Endothelial cell of umbilical vein (primary cell): Measurements from ENCODE around the gene BRD3. TPM values are rescaled to one million over a fixed set of nuclear protein-coding genes. Genes with fewer than 3 reads are reported as not detected.

Experiments used
- BruUV-seq: library from RNA; stranded (reverse); fragments of 400-500 nt; replicated peaks from 2 replicates; lab custom pipeline; 2021; lab: Mats Ljungman, UMichigan
- CTCF ChIA-PET: fragments of 300-600, 350-600 bp; sonication (Branson Sonifier 250); formaldehyde crosslinking; loops from one replicate; lab custom pipeline; 2021; ENCODE audit warnings: antibody characterized with exemption, inconsistent platforms; lab: Charles Lee
- POLR2A ChIA-PET: fragments of 300-600, 350-600 bp; sonication (Branson Sonifier 250); formaldehyde crosslinking; loops from one replicate; lab custom pipeline; 2021; ENCODE audit warnings: antibody characterized with exemption, inconsistent platforms; lab: Charles Lee
- DNase-seq: peaks from one replicate; pipeline ENCODE4 v3.0.0-alpha.2; 2011; ENCODE audit warnings: low read depth, low spot score
- FAIRE-seq: peaks from 2 replicates; lab custom pipeline; 2011; peaks lifted over from hg19 to GRCh38; lab: Jason Lieb, UNC
- H2AFZ ChIP-seq: 2 replicates; pipeline ENCODE4 v1.6.0; 2012; ENCODE audit warnings: low read depth, low read length, control low read depth, inconsistent platforms
- H3K27ac ChIP-seq: 2 replicates; pipeline ENCODE4 v1.5.1; 2011; ENCODE audit warnings: low read depth, mild to moderate bottlenecking, control low read depth, low read length, moderate library complexity; ENCODE audit not compliant: insufficient read depth
- H3K27me3 ChIP-seq, 2 experiments: 2 replicates each; pipeline versions ENCODE4 v1.6.0 to v1.6.1; 2011; ENCODE audit warnings: low read length in 2 of 2, mixed read lengths in 1 of 2; ENCODE audit not compliant: control insufficient read depth in 2 of 2, insufficient read depth in 2 of 2
- H3K36me3 ChIP-seq, 2 experiments: 2 replicates in 1 of 2; 3 replicates in 1 of 2; pipeline ENCODE4 v1.5.1; 2011; ENCODE audit warnings: low read length in 2 of 2, mild to moderate bottlenecking in 1 of 2, moderate library complexity in 1 of 2; ENCODE audit not compliant: control insufficient read depth in 2 of 2, insufficient read depth in 2 of 2; ENCODE audit errors: extremely low read depth in 1 of 2
- H3K4me1 ChIP-seq: 3 replicates; pipeline ENCODE4 v1.5.1; 2011; ENCODE audit warnings: mild to moderate bottlenecking, low read length; ENCODE audit not compliant: control insufficient read depth, insufficient read depth; ENCODE audit errors: extremely low read depth
- H3K4me2 ChIP-seq: 2 replicates; pipeline ENCODE4 v1.6.1; 2011; ENCODE audit warnings: low read length, control low read depth, mixed read lengths; ENCODE audit not compliant: insufficient read depth
- H3K4me3 ChIP-seq, 3 experiments: fragments of 200-600 bp in 1 of 3; sonication (generic), shearing (Covaris generic) in 1 of 3; replicated peaks in 1 of 3; 2 replicates each; pipeline ENCODE4 v1.5.1; 2011 to 2016; ENCODE audit warnings: control low read depth in 3 of 3, low read length in 3 of 3, mild to moderate bottlenecking in 2 of 3, inconsistent platforms in 1 of 3, low read depth in 1 of 3, moderate library complexity in 1 of 3; ENCODE audit not compliant: insufficient read depth in 1 of 3
- H3K79me2 ChIP-seq: 2 replicates; pipeline ENCODE4 v1.6.0; 2012; ENCODE audit warnings: low read length, inconsistent platforms; ENCODE audit not compliant: control insufficient read depth, insufficient read depth
- H3K9ac ChIP-seq: replicated peaks from 2 replicates; pipeline ENCODE3; 2011; ENCODE audit warnings: low read length, control low read depth; ENCODE audit not compliant: insufficient read depth; ENCODE audit errors: extremely low read depth
- H3K9me1 ChIP-seq: replicated peaks from 3 replicates; pipeline ENCODE4 v1.6.0; 2011; ENCODE audit warnings: mild to moderate bottlenecking, low read length; ENCODE audit not compliant: control insufficient read depth, insufficient read depth; ENCODE audit errors: extremely low read depth
- H3K9me3 ChIP-seq: replicated peaks from 2 replicates; pipeline ENCODE4 v1.5.1; 2012; ENCODE audit warnings: low read length, inconsistent platforms; ENCODE audit not compliant: control insufficient read depth, insufficient read depth
- H4K20me1 ChIP-seq: replicated peaks from 2 replicates; pipeline ENCODE3; 2011; ENCODE audit warnings: mild to moderate bottlenecking, low read length; ENCODE audit not compliant: control insufficient read depth, insufficient read depth; ENCODE audit errors: extremely low read depth
- EZH2 ChIP-seq: IDR thresholded peaks from 2 replicates; pipeline ENCODE4 v1.6.1; 2012; ENCODE audit warnings: borderline replicate concordance, low read depth, mild to moderate bottlenecking, moderate library complexity, low read length, inconsistent platforms; ENCODE audit not compliant: severe bottlenecking
- FOS ChIP-seq: IDR thresholded peaks from 2 replicates; pipeline ENCODE4 v1.6.1; 2011; ENCODE audit warnings: mild to moderate bottlenecking, low read length, moderate library complexity, borderline replicate concordance; ENCODE audit not compliant: insufficient read depth
- GATA2 ChIP-seq: IDR thresholded peaks from 2 replicates; pipeline ENCODE4 v1.7.0; 2011; ENCODE audit warnings: low read depth, mild to moderate bottlenecking, moderate library complexity, mixed read lengths, low read length; ENCODE audit not compliant: insufficient read length, insufficient read depth
- JUN ChIP-seq: IDR thresholded peaks from 2 replicates; pipeline ENCODE4 v1.6.1; 2011; ENCODE audit warnings: borderline replicate concordance, low read depth; ENCODE audit not compliant: insufficient read length, insufficient read depth
- MYC ChIP-seq: IDR thresholded peaks from one replicate; pipeline ENCODE4 v1.6.1; 2011; ENCODE audit warnings: mild to moderate bottlenecking, low read depth, low read length
- POLR2A ChIP-seq: IDR thresholded peaks from 2 replicates; pipeline ENCODE4 v1.6.1; 2012; ENCODE audit warnings: low read depth, mild to moderate bottlenecking, control low read depth, low read length
- POLR2AphosphoS5 ChIP-seq: IDR thresholded peaks from 2 replicates; pipeline ENCODE4 v1.6.1; 2012; ENCODE audit warnings: low read depth, mild to moderate bottlenecking, control low read depth, low read length, moderate library complexity; ENCODE audit not compliant: insufficient read depth
- dilution Hi-C: fragments of 300-500 bp; cut with MboI; formaldehyde crosslinking; loops from one replicate; pipeline ENCODE4 v1.15.0; 2019; ENCODE audit warnings: low sequenced_read_pairs; ENCODE audit not compliant: extremely low pct_ligation_motif_present
- intact Hi-C: fragments of 100-400 bp; cut with micrococcal nuclease; formaldehyde crosslinking; loops from one replicate; pipeline ENCODE4 v1.10.0; 2022
- polyA plus RNA-seq, 4 experiments: library from polyadenylated mRNA; depleted of rRNA in 3 of 4; stranded (reverse) in 3 of 4; unstranded in 1 of 4; fragments of >200 nt; gene quantifications; 2 replicates each; pipeline versions ENCODE4 v1.2.1 to v1.2.3, GENCODE V29; 2011 to 2012; ENCODE audit warnings: missing spikeins in 1 of 4
- total RNA-seq: library from RNA; stranded (reverse); gene quantifications from 2 replicates; pipeline ENCODE4 v1.2.3, GENCODE V29; 2021
- TF ChIP-seq, protein P1 (sequence below), 2 donors: IDR thresholded peaks; 1 replicate in 1 of 2; 2 replicates in 1 of 2; pipeline ENCODE4 v1.5.1; 2011; ENCODE audit warnings: low read length in 2 of 2, mild to moderate bottlenecking in 2 of 2, moderate library complexity in 2 of 2, control low read depth in 1 of 2, inconsistent platforms in 1 of 2, low read depth in 1 of 2; ENCODE audit not compliant: insufficient read depth in 1 of 2; ENCODE audit errors: extremely low read depth in 1 of 2
- TF ChIP-seq, protein P2 (sequence below): IDR thresholded peaks from 2 replicates; pipeline ENCODE4 v1.6.1; 2011; ENCODE audit not compliant: insufficient read depth, insufficient read length

BRD3 gene
- total and polyA plus RNA-seq, 2 donors (not counting 3 experiments of a cell fraction or from before 2014, with no cell fraction given), result 10.5 to 47.1 TPM

DNA sequence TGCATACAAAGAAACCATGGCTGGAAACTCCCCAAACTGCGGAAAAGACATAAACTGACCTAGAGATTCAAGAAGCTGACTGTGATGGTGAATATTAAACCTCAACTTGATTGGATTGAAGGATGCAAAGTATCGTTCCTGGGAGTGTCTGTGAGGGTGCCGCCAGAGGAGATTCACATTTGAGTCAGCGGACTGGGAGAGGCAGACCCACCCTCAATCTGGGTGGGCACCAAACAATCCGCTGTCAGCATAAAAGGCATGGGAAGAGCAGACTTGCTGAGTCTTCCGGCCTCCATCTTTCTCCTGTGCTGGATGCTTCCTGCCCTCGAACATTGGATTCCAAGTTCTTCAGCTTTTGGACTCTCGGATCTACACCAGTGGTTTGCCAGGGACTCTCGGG is 43.2 kb upstream of the BRD3 start:
- Histone ChIP-seq H3K9me1 (no peaks in the 10 kb centered on the region), H3K27ac (no peak overlapping the region), H3K9ac (no peak overlapping the region), H3K9me3 (no peaks in the 10 kb centered on the region), H3K79me2 (no peaks in the 10 kb centered on the region), H3K4me3 (no peak overlapping the region), H4K20me1 (no peaks in the 10 kb centered on the region), H3K4me2 (no peak overlapping the region), H3K36me3 (no peaks in the 10 kb centered on the region), H3K4me1 (no peaks in the 10 kb centered on the region), H2AFZ (no peak overlapping the region), H3K27me3 (no peaks in the 10 kb centered on the region)
- intact Hi-C loops (no loop called here), dilution Hi-C loops (no loop called here)
- CTCF ChIA-PET, result interaction anchor here (1.4 to 1.6 kb wide), 3 partner anchors 12 to 25 kb away, joined by 3 to 8 read pairs (median 5); partner anchors contain the start of gene WDR5
- FAIRE-seq, result no peak
- BruUV-seq, result no TSS peak
- no peak for DNase-seq
- TF ChIP-seq, protein P1, sequence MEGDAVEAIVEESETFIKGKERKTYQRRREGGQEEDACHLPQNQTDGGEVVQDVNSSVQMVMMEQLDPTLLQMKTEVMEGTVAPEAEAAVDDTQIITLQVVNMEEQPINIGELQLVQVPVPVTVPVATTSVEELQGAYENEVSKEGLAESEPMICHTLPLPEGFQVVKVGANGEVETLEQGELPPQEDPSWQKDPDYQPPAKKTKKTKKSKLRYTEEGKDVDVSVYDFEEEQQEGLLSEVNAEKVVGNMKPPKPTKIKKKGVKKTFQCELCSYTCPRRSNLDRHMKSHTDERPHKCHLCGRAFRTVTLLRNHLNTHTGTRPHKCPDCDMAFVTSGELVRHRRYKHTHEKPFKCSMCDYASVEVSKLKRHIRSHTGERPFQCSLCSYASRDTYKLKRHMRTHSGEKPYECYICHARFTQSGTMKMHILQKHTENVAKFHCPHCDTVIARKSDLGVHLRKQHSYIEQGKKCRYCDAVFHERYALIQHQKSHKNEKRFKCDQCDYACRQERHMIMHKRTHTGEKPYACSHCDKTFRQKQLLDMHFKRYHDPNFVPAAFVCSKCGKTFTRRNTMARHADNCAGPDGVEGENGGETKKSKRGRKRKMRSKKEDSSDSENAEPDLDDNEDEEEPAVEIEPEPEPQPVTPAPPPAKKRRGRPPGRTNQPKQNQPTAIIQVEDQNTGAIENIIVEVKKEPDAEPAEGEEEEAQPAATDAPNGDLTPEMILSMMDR (IDR thresholded peaks at IDR 0.05; ENCODE audit: extremely low read depth in 1 of 2, insufficient read depth in 1 of 2, low read depth in 1 of 2, low read length in 2 of 2), result no peak
- TF ChIP-seq POLR2AphosphoS5, result no peak
- POLR2A ChIA-PET, result no interaction called here

DNA sequence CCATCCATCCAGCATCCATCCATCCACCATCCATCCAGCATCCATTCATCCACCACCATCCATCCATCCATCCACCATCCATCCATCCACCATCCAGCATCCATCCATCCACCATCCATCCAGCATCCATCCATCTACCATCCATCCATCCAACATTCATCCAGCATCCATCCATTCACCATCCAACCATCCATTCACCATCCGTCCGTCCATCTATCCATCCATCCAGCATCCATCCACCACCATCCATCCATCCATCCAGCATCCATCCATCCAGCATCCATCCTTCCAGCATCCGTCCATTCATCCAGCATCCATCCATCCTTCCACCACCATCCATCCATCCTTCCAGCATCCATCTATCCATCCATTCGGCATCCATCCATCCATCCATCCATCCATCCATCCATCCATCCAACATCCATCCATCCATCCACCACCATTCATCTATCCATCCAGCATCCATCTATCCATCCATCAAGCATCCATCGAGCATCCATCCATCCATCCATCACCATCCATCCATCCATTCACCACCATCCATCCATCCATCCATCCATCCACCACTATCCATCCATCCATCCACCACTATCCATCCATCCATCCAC is 35.7 kb upstream of the BRD3 start:
- DNase-seq (no peak), FAIRE-seq (no peak)
- TF ChIP-seq EZH2 (no peak), POLR2AphosphoS5 (no peak), FOS (no peak), POLR2A (no peak), GATA2 (no peak), JUN (no peak), MYC (no peak)
- TF ChIP-seq, protein P2, sequence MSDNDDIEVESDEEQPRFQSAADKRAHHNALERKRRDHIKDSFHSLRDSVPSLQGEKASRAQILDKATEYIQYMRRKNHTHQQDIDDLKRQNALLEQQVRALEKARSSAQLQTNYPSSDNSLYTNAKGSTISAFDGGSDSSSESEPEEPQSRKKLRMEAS, result no peak
- TF ChIP-seq, protein P1 (IDR thresholded peaks at IDR 0.05; ENCODE audit: extremely low read depth in 1 of 2, insufficient read depth in 1 of 2, low read depth in 1 of 2, low read length in 2 of 2), result no peak
- dilution Hi-C loops, result no loop called here
- H3K79me2 ChIP-seq, result no peaks in the 10 kb centered on the region
- no peak overlapping the region for H3K4me3 ChIP-seq
- H3K9me3 ChIP-seq, result no peaks in the 10 kb centered on the region
- no TSS peak for BruUV-seq
- no peaks in the 10 kb centered on the region for H3K9me1 ChIP-seq
- CTCF ChIA-PET, result no interaction called here
- H3K36me3 ChIP-seq, result no peaks in the 10 kb centered on the region
- no peaks in the 10 kb centered on the region for H4K20me1 ChIP-seq
- no peaks in the 10 kb centered on the region for H3K4me1 ChIP-seq
- H2AFZ ChIP-seq, result no peak overlapping the region
- no peak overlapping the region for H3K4me2 ChIP-seq
- no peak overlapping the region for H3K27ac ChIP-seq
- no peak overlapping the region for H3K9ac ChIP-seq
- POLR2A ChIA-PET, result no interaction called here
- intact Hi-C loops, result no loop called here
- H3K27me3 ChIP-seq, result peaks cover 0 to 2% of the 10 kb centered on the region in 2 experiments
